ENCODE data around the gene PACSIN3. TPM values are rescaled to one million over a fixed set of nuclear protein-coding genes. Genes with fewer than 3 reads are reported as not detected.

Gene PACSIN3
- polyA plus RNA-seq, 2 of the 4 experiments (the other 2 are of a cell fraction) = 16.5 to 35.3 TPM

DNA sequence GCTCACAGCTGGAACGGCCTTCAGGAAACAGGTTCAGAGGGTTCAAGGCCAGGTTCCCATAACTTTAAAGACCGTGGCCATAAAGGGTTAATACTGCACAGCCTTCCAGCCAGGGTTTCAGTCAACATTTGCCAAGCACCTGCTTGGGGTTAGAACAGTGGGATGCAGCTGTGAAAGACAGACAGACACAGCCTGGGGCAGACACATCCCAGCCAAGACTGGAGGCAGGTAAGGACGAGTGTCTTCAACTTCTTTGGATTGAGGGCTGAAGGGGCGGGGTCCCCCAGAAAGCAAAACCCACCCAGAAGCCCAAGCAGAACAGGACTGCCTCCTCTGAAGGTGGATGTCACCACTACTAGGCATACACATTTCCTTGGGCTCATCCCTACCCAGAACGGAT is 23.8 kb downstream of the PACSIN3 start:
- Histone ChIP-seq H3K27ac (no peak overlapping the region), H3K9me3 (no peaks in the 10 kb centered on the region), H3K4me3 (no peak overlapping the region), H3K4me2 (no peak overlapping the region), H3K4me1 (no peaks in the 10 kb centered on the region)
- ChIA-PET POLR2A (no interaction called here), CTCF (interaction anchor here (0.7 to 8.8 kb wide), 24 partner anchors 10 to 280 kb away, joined by 3 to 82 read pairs (median 4); partner anchors contain the start of gene LRP4)
- WGBS (ENCODE audit: missing lambda C conversion rate) = 76% methylated on average over 5 of the region's 5 CpGs
- TF ChIP-seq CBX2 (IDR thresholded peaks at IDR 0.05; ENCODE audit: borderline replicate concordance, low read depth) (no peak), MAFK (IDR thresholded peaks at IDR 0.05; ENCODE audit: partially characterized antibody) (no peak), GATA3 (IDR thresholded peaks at IDR 0.05; ENCODE audit: borderline replicate concordance) (no peak), EHF (CRISPR knock-in tag; IDR thresholded peaks at IDR 0.05) (no peak), SREBF2 (IDR thresholded peaks at IDR 0.05) (no peak), POLR2AphosphoS2 (conservative IDR thresholded peaks at IDR 0.05; ENCODE audit: low read length) (no peak), HOXA7 (CRISPR knock-in tag; IDR thresholded peaks at IDR 0.05) (no peak), ESRRA (IDR thresholded peaks at IDR 0.05; ENCODE audit: borderline replicate concordance, low read length) (no peak), CBX8 (IDR thresholded peaks at IDR 0.05) (no peak), RCOR1 (IDR thresholded peaks at IDR 0.05; ENCODE audit: low read depth, low read length) (no peak), ZSCAN20 (CRISPR knock-in tag; IDR thresholded peaks at IDR 0.05) (no peak), TFCP2L1 (CRISPR knock-in tag; IDR thresholded peaks at IDR 0.05) (no peak), RAD21 (conservative IDR thresholded peaks at IDR 0.05 in 1 of 2, IDR thresholded peaks at IDR 0.05 in 1 of 2) (no peak), EP300 (IDR thresholded peaks at IDR 0.05) (no peak), RFX5 (IDR thresholded peaks at IDR 0.05) (no peak), NR3C1 (IDR thresholded peaks at IDR 0.05) (no peak), SMC3 (IDR thresholded peaks at IDR 0.05) (no peak), ZC3H11A (IDR thresholded peaks at IDR 0.05) (no peak)
- TF ChIP-seq, protein P1, sequence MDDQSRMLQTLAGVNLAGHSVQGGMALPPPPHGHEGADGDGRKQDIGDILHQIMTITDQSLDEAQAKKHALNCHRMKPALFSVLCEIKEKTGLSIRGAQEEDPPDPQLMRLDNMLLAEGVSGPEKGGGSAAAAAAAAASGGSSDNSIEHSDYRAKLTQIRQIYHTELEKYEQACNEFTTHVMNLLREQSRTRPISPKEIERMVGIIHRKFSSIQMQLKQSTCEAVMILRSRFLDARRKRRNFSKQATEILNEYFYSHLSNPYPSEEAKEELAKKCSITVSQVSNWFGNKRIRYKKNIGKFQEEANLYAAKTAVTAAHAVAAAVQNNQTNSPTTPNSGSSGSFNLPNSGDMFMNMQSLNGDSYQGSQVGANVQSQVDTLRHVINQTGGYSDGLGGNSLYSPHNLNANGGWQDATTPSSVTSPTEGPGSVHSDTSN (IDR thresholded peaks at IDR 0.05) = no peak
- ATAC-seq = no peak
- FAIRE-seq = no peak
- no peak for DNase-seq (ENCODE audit: low read depth in 1 of 2, low spot score in 1 of 2)

DNA sequence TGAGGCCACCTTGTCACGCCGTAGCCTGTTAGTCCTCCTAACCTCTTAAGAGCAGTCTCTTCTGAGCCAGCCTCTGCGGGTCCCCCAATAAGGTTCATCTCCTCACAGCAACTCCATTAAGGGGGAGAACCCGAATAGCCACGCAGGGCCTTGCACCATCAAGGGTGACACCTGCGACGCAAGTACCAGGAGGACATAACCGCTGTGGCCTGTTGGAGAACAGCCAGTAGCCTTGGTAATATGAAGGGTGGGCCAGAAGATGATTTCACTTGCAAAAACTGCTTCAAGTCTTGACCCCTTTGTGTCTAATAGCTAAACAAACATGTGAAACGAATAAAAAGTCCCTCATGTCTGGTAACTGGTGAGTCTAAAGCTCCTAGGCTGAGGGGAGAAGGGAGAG is 24.3 kb downstream of the PACSIN3 start:
- CTCF ChIA-PET = interaction anchor here (0.7 to 8.8 kb wide), 22 partner anchors 10 to 280 kb away, joined by 3 to 82 read pairs (median 4); partner anchors contain the start of gene ARFGAP2
- ATAC-seq (no peak), FAIRE-seq (no peak), DNase-seq (ENCODE audit: low read depth in 1 of 2, low spot score in 1 of 2) (no peak)
- H3K27ac ChIP-seq = no peak overlapping the region
- POLR2A ChIA-PET = no interaction called here
- no peak for TF ChIP-seq EHMT2 (IDR thresholded peaks at IDR 0.05; ENCODE audit: low read depth)
- TF ChIP-seq SMC3 (IDR thresholded peaks at IDR 0.05) = no peak
- 0 out of 2 replicates have a peak, but pooled peaks have one; percentile 0 for TF ChIP-seq ZC3H11A (IDR thresholded peaks at IDR 0.05)
- TF ChIP-seq MYC (IDR thresholded peaks at IDR 0.05; ENCODE audit: borderline replicate concordance, low read length) = no peak
- H3K9me3 ChIP-seq = no peaks in the 10 kb centered on the region
- H3K4me2 ChIP-seq = no peak overlapping the region
- H3K4me1 ChIP-seq = no peaks in the 10 kb centered on the region
- 72% methylated on average over 8 of the region's 9 CpGs for WGBS (ENCODE audit: missing lambda C conversion rate)
- no peak overlapping the region for H3K4me3 ChIP-seq

DNA sequence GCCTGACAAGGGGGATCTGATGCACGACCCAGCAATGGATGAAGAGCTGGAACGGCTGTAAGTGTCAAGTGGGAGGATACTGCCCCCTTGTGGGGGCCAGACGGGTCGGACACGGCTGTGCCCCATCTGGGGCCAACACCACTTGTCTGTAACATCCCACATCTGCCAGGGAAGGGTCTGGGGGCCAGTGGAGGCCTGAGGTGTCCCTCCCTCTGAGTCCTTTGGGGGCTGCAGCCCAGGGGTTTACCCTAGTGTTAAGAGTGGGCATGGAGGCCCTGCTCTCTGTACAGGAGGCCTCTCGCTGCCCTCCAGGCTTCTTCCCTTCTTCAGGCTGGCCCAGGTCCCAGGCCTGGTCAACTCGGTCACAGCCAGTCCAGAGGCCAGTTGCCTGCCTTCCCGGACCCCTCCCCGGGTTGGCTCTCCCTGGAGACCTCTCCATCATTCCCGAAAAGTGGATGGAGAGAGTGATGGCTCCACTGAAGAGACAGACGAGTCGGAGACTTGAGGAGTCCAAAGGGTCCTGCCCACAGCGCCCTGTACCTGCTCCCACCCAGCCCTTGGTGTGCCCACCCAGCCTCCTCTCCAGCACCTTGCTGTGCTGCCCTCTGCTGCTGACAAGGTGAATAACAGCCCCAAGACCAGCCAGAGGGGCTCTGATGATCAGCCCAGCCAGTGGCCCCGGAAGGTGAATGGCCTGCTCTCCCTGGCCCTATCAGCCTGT is 24.9 kb downstream of the PACSIN3 start:
- no peak overlapping the region for H3K4me2 ChIP-seq
- POLR2A ChIA-PET = no interaction called here
- TF ChIP-seq JUN (IDR thresholded peaks at IDR 0.05) (0 out of 5 replicates have a peak, but pooled peaks of 1 of the 2 experiments have one; percentile 25), ZC3H11A (IDR thresholded peaks at IDR 0.05) (no peak), SMC3 (IDR thresholded peaks at IDR 0.05) (peak; percentile 56; the same call in 2 of the 3 replicates), RAD21 (conservative IDR thresholded peaks at IDR 0.05 in 1 of 2, IDR thresholded peaks at IDR 0.05 in 1 of 2) (peak; percentile 66 to 68), HOXA7 (CRISPR knock-in tag; IDR thresholded peaks at IDR 0.05) (no peak)
- TF ChIP-seq, protein P2, sequence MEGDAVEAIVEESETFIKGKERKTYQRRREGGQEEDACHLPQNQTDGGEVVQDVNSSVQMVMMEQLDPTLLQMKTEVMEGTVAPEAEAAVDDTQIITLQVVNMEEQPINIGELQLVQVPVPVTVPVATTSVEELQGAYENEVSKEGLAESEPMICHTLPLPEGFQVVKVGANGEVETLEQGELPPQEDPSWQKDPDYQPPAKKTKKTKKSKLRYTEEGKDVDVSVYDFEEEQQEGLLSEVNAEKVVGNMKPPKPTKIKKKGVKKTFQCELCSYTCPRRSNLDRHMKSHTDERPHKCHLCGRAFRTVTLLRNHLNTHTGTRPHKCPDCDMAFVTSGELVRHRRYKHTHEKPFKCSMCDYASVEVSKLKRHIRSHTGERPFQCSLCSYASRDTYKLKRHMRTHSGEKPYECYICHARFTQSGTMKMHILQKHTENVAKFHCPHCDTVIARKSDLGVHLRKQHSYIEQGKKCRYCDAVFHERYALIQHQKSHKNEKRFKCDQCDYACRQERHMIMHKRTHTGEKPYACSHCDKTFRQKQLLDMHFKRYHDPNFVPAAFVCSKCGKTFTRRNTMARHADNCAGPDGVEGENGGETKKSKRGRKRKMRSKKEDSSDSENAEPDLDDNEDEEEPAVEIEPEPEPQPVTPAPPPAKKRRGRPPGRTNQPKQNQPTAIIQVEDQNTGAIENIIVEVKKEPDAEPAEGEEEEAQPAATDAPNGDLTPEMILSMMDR (IDR thresholded peaks at IDR 0.05) = peak; percentile 76
- no peaks in the 10 kb centered on the region for H3K4me1 ChIP-seq
- peak; percentile 79 to 90 for ATAC-seq
- no peaks in the 10 kb centered on the region for H3K9me3 ChIP-seq
- 50% methylated on average over 14 of the region's 14 CpGs for WGBS (ENCODE audit: missing lambda C conversion rate)
- peak; percentile 75 to 92 for DNase-seq (ENCODE audit: low read depth in 1 of 2, low spot score in 1 of 2)
- no peak overlapping the region for H3K27ac ChIP-seq
- no peak for FAIRE-seq
- no peak overlapping the region for H3K4me3 ChIP-seq
- CTCF ChIA-PET = interaction anchor here (0.6 to 8.8 kb wide), 37 partner anchors 9 to 309 kb away, joined by 3 to 82 read pairs (median 4); partner anchors contain the start of gene ARFGAP2

Measured in A549 (cell line).